HG02610 (cell line): ENCODE measurements around the gene MOV10L1.
"Not testable (repeated sequence)": the region's sequence is repeated elsewhere in the genome, so short reads cannot be mapped to it uniquely, and the experiment has no call there.

Experiments used
- ATAC-seq: cut with Tn5 transposase; IDR thresholded peaks from one replicate; pipeline ENCODE4 v1.9.1; 2021; ENCODE audit warnings: mild to moderate bottlenecking, moderate library complexity; ENCODE audit not compliant: unreplicated experiment

MOV10L1 gene

DNA sequence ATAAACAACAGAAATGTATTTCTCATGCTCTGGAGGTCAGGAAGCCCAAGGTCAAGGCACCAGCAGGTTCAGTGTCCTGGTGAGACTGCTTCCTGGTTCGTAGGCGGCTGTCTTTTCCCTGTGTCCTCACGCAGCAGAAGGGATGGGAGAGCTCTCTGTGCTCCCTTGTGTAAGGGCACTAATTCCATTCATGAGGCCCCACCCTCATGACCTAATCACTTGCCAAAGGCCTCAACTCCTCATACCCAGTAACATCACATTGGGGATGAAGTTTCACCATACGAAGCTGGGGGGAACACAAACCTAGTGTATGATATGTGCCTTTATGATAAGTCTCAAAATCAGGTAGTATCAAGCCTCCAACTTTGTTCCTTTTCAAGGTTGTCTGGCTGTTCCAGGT, 42.1 kb downstream of the MOV10L1 start:
- no peak for ATAC-seq

DNA sequence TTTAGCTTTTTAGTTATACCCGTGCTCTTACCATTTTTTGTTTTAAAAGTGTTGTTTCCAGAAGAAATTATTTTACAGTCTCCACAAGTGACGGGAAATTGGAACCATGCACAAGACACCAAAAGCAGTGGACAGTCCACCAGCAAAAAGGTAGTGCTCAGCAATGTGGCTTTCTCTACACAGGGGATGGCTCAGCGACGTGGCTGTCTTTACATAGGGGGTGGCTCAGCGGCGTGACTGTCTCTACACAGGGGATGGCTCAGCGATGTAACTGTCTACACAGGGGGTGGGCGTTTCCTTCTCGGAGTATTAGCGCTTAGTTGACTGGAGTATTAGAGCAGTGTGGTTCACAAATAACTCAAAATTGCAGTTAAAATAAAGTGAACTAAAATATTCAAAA, 44.7 kb downstream of the MOV10L1 start:
- ATAC-seq: no peak

- ATAC-seq: no peak
These were observed 46.8 kb downstream of the MOV10L1 start for GRCh38 chr22:50136581-50137015.

GRCh38 chr22:50137277-50137676, 47.5 kb downstream of the MOV10L1 start:
- not testable (repeated sequence) for ATAC-seq

DNA sequence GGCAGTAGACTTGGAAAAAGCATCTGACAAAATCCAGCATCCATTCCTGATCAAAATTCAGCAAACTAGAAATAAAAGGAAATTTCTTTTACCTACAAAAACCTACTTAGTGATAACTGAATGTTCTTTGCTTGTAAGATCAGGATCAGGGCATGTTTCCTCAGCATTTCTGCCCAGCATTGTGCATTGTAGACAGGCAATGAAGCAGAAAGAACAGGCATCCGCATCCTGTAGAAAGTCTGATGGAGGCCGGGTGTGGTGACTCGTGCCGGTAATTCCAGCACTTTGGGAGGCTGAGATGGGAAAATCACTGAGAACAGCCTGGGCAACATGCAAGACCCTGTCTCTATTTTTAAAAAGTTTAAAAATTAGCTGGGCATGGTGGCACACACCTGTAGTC, 48.2 kb downstream of the MOV10L1 start:
- ATAC-seq: no peak

GRCh38 chr22:50138988-50139387, 49.2 kb downstream of the MOV10L1 start:
- ATAC-seq: no peak

DNA sequence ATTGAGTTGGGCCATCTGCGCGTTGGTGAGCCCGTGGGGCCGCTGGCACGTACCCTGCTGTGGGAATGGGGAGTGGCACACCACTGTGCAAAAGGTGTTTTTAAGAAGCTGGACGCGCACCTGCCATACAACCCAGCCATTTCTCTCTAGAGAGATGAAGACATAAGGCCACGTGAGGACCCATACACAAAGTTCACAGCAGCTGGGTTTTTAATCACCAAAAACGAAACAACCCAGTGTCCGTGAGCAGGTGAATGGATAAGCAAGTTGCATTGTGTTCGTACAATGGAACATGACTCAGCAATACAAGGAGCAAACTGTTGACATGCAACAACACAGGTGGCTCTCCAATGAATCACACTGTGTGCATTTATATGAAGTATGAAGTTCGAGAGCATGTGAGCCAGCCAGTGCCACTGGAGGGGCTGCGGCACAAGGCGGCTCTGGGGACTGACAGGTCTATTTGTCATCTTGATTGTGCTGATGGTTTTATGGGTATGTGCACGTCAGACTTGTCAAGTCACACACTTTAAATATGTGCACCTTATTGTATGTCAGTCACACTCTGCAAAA, 50.1 kb downstream of the MOV10L1 start:
- ATAC-seq: no peak

DNA sequence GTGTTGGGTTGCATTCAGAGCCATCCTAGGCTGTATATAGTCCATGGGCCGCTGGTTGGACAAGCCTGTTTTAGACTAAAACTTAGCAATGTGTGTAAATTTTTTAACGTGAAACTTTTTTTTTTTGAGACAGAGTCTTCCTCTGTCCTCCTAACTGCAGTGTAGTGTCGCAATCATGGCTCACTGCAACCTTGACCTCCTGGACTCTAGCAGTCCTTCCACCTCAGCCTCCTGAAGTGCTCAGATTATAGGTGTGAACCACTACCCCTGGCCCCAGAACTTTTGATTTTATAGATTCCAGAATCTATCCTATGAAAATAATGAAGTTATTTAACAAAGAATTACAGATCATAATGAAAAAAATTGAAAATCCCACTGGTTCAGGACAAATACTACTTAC, 50.8 kb downstream of the MOV10L1 start:
- no peak for ATAC-seq

DNA sequence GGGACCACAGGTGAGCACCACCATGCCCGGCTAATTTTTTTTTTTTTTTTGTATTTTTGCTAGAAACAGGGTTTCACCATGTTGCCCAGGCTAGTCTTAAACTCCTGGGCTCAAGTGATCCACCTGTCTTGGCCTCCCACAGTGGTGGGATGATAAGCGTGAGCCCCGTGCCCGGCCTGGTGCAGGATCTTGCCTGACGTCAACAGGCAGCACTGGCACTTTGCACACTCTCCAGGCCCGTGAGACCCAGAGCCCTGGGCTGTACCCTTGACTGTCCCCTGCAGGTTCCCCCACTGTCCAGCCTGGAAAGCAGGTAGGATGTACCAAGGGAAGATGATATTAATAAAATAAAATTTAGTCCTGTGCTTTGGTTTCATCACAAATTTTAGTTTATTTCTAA, 51.7 kb downstream of the MOV10L1 start:
- ATAC-seq: no peak

- no peak for ATAC-seq
These were observed 52.1 kb downstream of the MOV10L1 start for GRCh38 chr22:50141891-50142363.

GRCh38 chr22:50143096-50143495, 53.3 kb downstream of the MOV10L1 start:
- no peak for ATAC-seq

- ATAC-seq: no peak
These were observed 54.3 kb downstream of the MOV10L1 start for GRCh38 chr22:50144005-50144614.

- no peak for ATAC-seq
These were observed 56.1 kb downstream of the MOV10L1 start for GRCh38 chr22:50145721-50146438.

DNA sequence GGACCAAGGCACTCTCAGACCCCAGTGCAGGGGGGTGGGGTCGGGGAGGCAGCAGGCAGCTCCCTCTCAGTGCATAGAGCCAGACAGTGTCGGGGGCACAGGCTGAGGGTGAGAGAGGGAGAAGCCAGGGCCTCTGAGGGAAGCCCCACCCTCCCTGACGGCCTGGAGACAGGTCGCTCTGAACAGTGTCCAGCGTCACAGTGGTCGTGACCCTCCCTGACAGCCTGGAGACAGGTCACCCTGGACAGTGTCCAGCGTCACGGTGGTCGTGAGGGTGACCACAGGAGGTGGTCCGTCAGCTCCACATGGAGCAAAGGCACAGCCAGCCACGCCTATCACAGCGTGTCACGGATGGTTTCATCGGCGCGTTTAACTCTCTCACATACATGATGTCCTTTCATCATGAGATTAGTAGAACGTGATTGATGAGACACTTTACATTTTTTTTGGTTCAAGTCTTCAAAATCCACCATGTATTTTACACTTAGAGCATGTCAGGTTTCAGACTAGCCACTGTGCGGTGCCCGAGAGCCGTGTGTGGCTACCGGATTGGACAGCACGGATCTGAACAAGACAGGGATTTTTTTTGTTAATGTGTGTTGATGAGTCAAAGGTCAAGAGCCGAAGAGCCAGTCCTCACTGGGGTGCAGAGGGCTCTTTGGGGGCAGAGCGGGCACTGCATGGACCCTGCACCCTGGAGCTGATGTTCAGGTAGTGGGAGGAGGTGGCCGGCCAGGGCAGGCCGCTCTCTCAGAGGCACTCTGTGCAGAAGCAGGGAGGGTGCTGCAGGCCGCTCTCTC, 56.8 kb downstream of the MOV10L1 start:
- ATAC-seq: no peak

GRCh38 chr22:50147258-50148165, 57.7 kb downstream of the MOV10L1 start:
- not testable (repeated sequence) for ATAC-seq

DNA sequence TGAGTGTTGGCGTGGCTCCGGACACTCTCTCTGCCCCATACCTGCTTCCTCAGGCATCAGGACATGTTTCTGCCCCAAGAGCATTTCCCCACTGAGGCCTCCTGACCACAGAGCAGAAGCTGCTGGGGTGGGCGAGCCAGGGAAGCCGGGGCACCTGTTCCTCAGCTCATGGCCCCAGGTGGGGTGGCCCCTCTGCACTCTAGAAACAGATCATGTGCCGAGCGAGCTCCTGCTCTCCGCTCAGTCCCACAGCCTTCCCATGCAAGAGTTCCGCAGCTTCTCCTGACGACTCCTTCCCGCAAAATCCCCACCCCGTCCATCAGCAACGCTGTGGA, 58.3 kb downstream of the MOV10L1 start:
- no peak for ATAC-seq

DNA sequence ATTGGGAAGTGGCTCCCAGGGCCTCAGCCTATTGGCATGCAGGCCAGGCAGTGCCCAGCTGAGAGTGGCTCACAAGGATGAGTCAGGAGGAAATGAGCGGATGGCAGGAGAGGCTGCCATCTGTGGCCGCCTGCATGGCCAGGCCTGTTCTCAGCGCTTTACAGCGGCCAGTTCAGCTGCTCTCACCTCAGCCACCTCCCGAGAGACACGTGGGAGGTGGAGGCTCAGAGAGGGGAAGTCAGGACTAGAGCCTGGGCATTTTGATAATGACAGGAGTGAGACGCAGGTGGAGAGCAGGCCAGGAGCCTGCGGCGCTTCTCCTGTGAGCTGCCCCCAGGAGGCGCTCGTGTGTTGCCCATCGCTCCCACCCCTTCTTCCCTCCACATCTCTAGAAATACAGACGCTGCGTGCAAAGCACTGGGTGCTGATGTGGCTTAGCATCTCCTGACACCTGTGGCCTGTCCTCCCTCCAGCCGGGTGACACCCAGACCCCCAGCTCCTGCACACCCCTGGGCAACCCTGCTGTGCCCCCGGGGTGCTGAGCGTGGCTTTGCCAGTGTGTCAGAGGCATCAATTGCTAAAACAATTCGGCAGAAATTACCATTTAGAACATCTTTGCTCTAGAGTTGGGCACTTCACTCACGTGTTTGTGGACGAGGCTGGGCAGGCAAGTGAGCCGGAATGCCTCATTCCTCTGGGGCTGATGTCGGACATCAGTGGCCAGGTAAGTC, 59.4 kb downstream of the MOV10L1 start:
- ATAC-seq: no peak

DNA sequence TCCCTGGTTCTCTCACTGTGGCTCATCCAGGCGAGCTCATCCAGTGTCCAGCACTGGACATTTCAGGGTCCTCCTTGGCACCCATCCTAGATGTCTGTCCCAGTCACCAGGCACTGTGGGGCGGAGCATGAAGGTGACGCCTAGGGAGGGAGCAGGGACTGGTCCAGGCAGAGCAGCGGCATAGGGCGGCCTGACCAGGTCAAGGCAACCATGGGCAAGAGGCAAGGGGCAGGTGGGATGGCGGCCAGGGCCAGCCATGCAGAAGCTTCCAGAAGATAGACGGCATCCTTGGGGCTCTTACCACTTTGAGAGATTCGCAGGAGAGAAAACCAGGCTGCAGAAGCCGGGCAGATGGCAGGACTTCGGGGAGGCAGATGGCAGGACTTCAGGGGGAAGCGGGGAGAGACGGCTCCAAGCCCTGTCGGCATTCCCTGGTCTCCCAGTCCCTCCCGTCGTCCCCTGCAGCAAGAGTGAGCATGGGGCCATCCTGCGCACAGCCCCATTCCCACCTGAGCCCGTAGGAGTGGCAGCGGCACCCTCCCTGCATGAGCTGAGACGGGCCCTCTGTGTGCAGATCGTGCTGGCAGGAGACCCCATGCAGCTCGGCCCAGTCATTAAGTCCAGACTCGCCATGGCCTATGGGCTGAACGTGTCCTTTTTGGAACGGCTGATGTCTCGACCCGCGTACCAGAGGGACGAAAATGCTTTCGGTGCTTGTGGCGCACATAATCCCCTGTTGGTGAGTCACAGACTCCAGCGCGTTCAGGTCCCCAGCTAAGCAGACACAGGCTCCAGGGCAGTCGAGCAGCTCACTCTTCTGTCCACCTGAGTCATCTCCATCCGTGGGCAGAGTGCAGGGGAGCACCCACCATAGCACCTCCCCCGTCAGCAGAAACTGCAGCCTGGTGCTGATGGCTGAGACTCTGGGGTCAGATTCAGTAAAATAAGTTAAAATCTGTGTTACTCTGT, 60.6 kb downstream of the MOV10L1 start:
- ATAC-seq: no peak
